ENCODE measurements around the gene RAB44. TPM values are rescaled to one million over a fixed set of nuclear protein-coding genes. Genes with fewer than 3 reads are reported as not detected.

Gene RAB44
- polyA plus RNA-seq, 1 of the 3 experiments (the other 2 are of a cell fraction) = 0.12 TPM

Small RNAs within 50 kb of the gene (small RNA-seq; reads per million reads assigned to genes)
- 0 reads per million in 7 experiments for gene RF00019

Other genes with a start within 250 kb of the RAB44 start
- 10.2 and 12.0 TPM in 2 replicates for gene STK38, start 150.3 kb upstream of the RAB44 start, polyA plus RNA-seq (2012; rRNA removed)
- gene SRSF3, start 103.5 kb upstream of the RAB44 start, polyA plus RNA-seq (2012; rRNA removed) = 330 and 351 TPM in 2 replicates
- gene CDKN1A, start 19.1 kb upstream of the RAB44 start, polyA plus RNA-seq (2012; rRNA removed) = 747 and 824 TPM in 2 replicates
- gene CPNE5, start 141.6 kb downstream of the RAB44 start, polyA plus RNA-seq (2012; rRNA removed) = 0.30 and 0.47 TPM in 2 replicates
- 36.6 and 48.4 TPM in 2 replicates for gene PPIL1, start 177.0 kb downstream of the RAB44 start, polyA plus RNA-seq (2012; rRNA removed)
- gene C6orf89, start 188.1 kb downstream of the RAB44 start, polyA plus RNA-seq (2012; rRNA removed) = 20.4 and 29.8 TPM in 2 replicates

Measured in SK-N-SH (cell line).